MCF 10A (cell line): Measurements from ENCODE around the gene RETREG1. TPM values are rescaled to one million over a fixed set of nuclear protein-coding genes. Genes with fewer than 3 reads are reported as not detected.

Experiments
- BruUV-seq: library from RNA; stranded (reverse); fragments of 400-500 nt; replicated peaks from 2 replicates; lab custom pipeline; 2021; lab: Mats Ljungman, UMichigan
- CTCF ChIA-PET: fragments of 300-600 bp; sonication (Branson Sonifier 250); formaldehyde crosslinking; extraction: SDS; loops from one replicate; lab custom pipeline; 2021; ENCODE audit warnings: antibody characterized with exemption, inconsistent platforms; lab: Yijun Ruan, JAX
- POLR2A ChIA-PET: fragments of 300-600, 350-650 bp; sonication (Branson Sonifier 250); formaldehyde crosslinking; extraction: SDS; loops from one replicate; lab custom pipeline; 2020; ENCODE audit warnings: antibody characterized with exemption, inconsistent platforms; lab: Yijun Ruan, JAX
- DNase-seq: peaks from one replicate; pipeline ENCODE4 v3.0.0-alpha.2; 2018; ENCODE audit not compliant: unreplicated experiment
- H3K27ac Mint-ChIP-seq: one replicate; pipeline ENCODE4 v1.8.0; 2022; ENCODE audit warnings: mild to moderate bottlenecking, low read depth, mixed read lengths; ENCODE audit not compliant: unreplicated experiment
- H3K27me3 Mint-ChIP-seq: one replicate; pipeline ENCODE4 v1.8.0; 2022; ENCODE audit warnings: mixed read lengths; ENCODE audit not compliant: insufficient read depth, unreplicated experiment
- H3K36me3 Mint-ChIP-seq: one replicate; pipeline ENCODE4 v1.8.0; 2022; ENCODE audit warnings: mild to moderate bottlenecking, moderate library complexity, mixed read lengths; ENCODE audit not compliant: insufficient read depth, unreplicated experiment
- H3K4me1 Mint-ChIP-seq: one replicate; pipeline ENCODE4 v1.8.0; 2022; ENCODE audit warnings: mixed read lengths; ENCODE audit not compliant: insufficient read depth, unreplicated experiment
- H3K4me3 Mint-ChIP-seq: one replicate; pipeline ENCODE4 v1.8.0; 2022; ENCODE audit warnings: mild to moderate bottlenecking, moderate library complexity, mixed read lengths; ENCODE audit not compliant: unreplicated experiment
- H3K9me3 Mint-ChIP-seq: one replicate; pipeline ENCODE4 v1.8.0; 2022; ENCODE audit warnings: mixed read lengths; ENCODE audit not compliant: unreplicated experiment
- intact Hi-C: fragments of 100-400 bp; cut with micrococcal nuclease; formaldehyde crosslinking; loops from 2 replicates; pipeline ENCODE4 v1.14.1; 2022
- total RNA-seq: library from RNA; stranded (reverse); gene quantifications from 2 replicates; pipeline ENCODE4 v1.2.3, GENCODE V29; 2022
- TF ChIP-seq, protein P1 (sequence below): fragments of 200-600 bp; IDR thresholded peaks from one replicate; pipeline ENCODE4 v1.8.0; 2022; ENCODE audit warnings: antibody characterized with exemption, mild to moderate bottlenecking; ENCODE audit not compliant: unreplicated experiment

Gene RETREG1
- total RNA-seq, 1 experiment from 2014 or later: 4.9 TPM

DNA sequence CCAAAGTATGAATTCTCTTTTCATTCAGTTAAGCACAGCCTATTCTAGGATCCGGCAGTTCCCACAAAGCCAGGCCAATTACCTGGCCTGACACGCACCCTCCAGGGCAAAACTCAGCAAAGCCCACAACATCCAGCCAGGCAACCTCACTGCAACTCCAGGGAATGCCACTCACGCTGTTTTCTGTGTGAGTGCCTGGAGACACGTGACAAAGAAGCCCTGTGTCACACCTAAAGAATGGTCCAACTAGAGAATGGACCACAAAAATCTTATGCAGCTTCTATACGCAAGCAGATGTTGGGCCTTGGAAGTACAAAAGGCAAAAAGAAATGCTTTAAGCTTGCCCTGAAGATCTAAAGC, 20.2 kb downstream of the RETREG1 start:
- Mint-ChIP-seq H3K4me3 (no peak overlapping the region), H3K9me3 (no peaks in the 10 kb centered on the region), H3K36me3 (no peaks in the 10 kb centered on the region), H3K4me1 (peaks cover 5% of the 10 kb centered on the region), H3K27ac (no peak overlapping the region), H3K27me3 (no peaks in the 10 kb centered on the region)
- BruUV-seq: no TSS peak
- CTCF ChIA-PET: interaction anchor here (2.2 kb wide), 1 partner anchor 11 kb away, joined by 7 read pairs; no protein-coding TSS in a partner anchor
- DNase-seq: no peak
- TF ChIP-seq, protein P1, sequence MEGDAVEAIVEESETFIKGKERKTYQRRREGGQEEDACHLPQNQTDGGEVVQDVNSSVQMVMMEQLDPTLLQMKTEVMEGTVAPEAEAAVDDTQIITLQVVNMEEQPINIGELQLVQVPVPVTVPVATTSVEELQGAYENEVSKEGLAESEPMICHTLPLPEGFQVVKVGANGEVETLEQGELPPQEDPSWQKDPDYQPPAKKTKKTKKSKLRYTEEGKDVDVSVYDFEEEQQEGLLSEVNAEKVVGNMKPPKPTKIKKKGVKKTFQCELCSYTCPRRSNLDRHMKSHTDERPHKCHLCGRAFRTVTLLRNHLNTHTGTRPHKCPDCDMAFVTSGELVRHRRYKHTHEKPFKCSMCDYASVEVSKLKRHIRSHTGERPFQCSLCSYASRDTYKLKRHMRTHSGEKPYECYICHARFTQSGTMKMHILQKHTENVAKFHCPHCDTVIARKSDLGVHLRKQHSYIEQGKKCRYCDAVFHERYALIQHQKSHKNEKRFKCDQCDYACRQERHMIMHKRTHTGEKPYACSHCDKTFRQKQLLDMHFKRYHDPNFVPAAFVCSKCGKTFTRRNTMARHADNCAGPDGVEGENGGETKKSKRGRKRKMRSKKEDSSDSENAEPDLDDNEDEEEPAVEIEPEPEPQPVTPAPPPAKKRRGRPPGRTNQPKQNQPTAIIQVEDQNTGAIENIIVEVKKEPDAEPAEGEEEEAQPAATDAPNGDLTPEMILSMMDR: no peak
- intact Hi-C loops: no loop called here
- POLR2A ChIA-PET: no interaction called here

DNA sequence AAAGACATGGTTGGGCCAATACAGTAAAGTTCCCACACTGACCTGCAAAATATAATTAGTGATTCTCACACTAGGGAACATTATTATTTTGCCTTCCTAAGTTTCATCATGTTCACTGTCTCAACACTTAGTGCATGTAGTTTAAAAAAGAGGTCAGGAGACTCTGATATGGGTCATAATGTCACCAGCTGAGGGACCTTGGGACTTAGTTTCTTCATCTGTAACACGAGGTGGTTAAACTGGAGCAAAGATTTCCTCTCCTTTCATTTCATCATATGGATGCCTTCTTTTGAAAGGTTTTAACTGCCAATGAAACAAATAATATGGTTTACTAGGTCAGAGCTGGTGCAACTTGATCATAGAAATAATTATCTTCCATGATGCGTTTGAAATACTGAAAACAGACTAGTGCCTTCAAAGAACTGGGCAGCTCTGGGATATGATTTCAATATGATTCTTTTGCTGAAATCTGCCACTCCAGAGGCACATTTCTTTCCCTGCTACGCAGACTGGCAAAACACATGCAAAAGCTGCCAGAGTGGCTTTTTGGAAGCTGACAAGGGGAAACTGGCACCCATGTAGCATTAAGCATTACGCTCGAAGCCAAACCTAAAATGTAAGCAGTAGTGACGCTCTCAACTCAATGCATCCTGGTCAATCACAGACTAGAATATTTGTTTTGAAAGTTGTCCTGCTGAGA, 20.8 kb downstream of the RETREG1 start:
- no peak for DNase-seq
- no peaks in the 10 kb centered on the region for H3K9me3 Mint-ChIP-seq
- CTCF ChIA-PET: interaction anchor here (0.6 to 2.2 kb wide), 3 partner anchors 10 to 1482 kb away, joined by 3 to 7 read pairs (median 3); no protein-coding TSS in a partner anchor
- no TSS peak for BruUV-seq
- peaks cover 5% of the 10 kb centered on the region for H3K4me1 Mint-ChIP-seq
- intact Hi-C loops: no loop called here
- POLR2A ChIA-PET: no interaction called here
- TF ChIP-seq, protein P1: no peak
- no peak overlapping the region for H3K4me3 Mint-ChIP-seq
- no peaks in the 10 kb centered on the region for H3K36me3 Mint-ChIP-seq
- no peak overlapping the region for H3K27ac Mint-ChIP-seq
- H3K27me3 Mint-ChIP-seq: no peaks in the 10 kb centered on the region

DNA sequence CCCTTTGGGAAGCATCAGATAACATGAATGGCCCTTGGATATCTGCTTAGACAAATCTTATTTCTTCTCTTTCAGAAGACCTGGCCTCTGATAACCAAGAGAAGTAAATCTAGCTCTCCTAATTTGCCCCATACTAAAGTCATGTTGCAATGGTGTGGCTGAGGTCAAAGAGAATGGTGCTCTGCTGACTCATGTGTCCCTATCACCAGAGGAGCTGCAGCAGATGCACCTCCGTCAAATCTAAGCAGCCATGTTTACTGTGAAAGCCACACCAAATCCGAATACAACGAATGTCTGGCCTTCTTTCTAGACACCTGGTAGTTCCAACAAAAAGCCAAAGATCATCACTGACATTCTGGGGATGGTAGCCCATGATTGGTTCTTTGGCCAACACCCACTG, 23.2 kb downstream of the RETREG1 start:
- TF ChIP-seq, protein P1: no peak
- no peak overlapping the region for H3K27ac Mint-ChIP-seq
- POLR2A ChIA-PET: no interaction called here
- BruUV-seq: no TSS peak
- peak; percentile 35 for DNase-seq
- no peaks in the 10 kb centered on the region for H3K27me3 Mint-ChIP-seq
- no peaks in the 10 kb centered on the region for H3K9me3 Mint-ChIP-seq
- CTCF ChIA-PET: interaction anchor here (1.3 kb wide), 1 partner anchor 8 kb away, joined by 3 read pairs; no protein-coding TSS in a partner anchor
- no peak overlapping the region for H3K4me3 Mint-ChIP-seq
- peaks cover 5% of the 10 kb centered on the region for H3K4me1 Mint-ChIP-seq
- no peaks in the 10 kb centered on the region for H3K36me3 Mint-ChIP-seq
- intact Hi-C loops: no loop called here

DNA sequence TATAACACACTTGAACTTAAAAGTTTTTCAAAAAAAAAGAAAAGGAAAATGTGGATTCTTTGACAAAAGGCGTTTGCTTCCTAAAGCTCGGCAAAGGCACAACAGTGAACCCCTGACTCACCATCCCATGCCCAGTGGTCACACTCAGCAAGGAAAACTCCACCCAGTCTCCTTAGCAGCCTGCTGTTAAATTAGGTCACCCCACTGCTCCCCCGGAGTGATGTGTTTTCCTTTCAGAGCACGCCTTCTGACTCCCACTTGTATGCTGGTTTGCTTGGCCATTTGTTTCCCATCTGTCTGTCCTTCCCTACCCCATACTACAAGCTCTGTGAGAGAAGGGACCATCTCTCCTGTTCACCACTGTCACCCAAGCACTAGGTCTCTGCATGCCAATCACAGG, 23.8 kb downstream of the RETREG1 start:
- Mint-ChIP-seq H3K4me1 (peaks cover 5% of the 10 kb centered on the region), H3K36me3 (no peaks in the 10 kb centered on the region), H3K9me3 (no peaks in the 10 kb centered on the region), H3K27me3 (no peaks in the 10 kb centered on the region), H3K27ac (no peak overlapping the region), H3K4me3 (no peak overlapping the region)
- no TSS peak for BruUV-seq
- peak; percentile 34 for DNase-seq
- ChIA-PET POLR2A (no interaction called here), CTCF (interaction anchor here (0.6 kb wide), 1 partner anchor 94 kb away, joined by 4 read pairs; no protein-coding TSS in a partner anchor)
- intact Hi-C loops: no loop called here
- TF ChIP-seq, protein P1: no peak
